ENCODE data around the gene SORCS1. TPM values are rescaled to one million over a fixed set of nuclear protein-coding genes. Genes with fewer than 3 reads are reported as not detected.

Gene SORCS1
- polyA plus RNA-seq, 3 donors = 0.09 TPM; not detected in 2

DNA sequence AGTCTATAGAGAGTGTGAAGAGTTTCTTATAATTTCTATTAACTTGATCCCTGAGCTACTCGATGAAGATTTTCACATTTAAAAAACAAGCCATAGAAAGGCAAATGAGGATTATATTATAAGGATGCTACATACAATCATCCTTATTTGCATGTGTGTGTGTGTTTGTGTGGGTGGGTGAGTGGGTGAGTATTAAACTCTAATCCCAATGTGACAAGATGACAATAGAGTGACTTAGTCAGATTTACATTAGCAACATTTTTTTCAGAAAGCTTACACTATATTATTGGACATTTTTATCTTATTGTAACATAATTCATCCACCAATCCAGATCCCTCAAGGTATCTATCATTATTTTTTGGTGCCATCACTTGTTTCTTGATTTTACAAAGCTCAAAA lies 331.7 kb downstream of the SORCS1 start:
- Histone ChIP-seq H3K27ac (ENCODE audit: low read depth in 1 of 2, low read length in 2 of 2) (no peak overlapping the region), H3K4me2 (replicated peaks; ENCODE audit: extremely low read depth, low read length, poor library complexity, severe bottlenecking) (no peak overlapping the region), H3K4me3 (replicated peaks in 1 of 3; ENCODE audit: low read depth in 2 of 3, low read length in 3 of 3) (no peak overlapping the region), H3K79me2 (ENCODE audit: insufficient read depth, low read length) (no peaks in the 10 kb centered on the region), H3K4me1 (ENCODE audit: control insufficient read depth in 1 of 2, insufficient read depth in 2 of 2, low read length in 2 of 2) (peaks cover 30 to 40% of the 10 kb centered on the region in 2 donors), H2AFZ (ENCODE audit: insufficient read depth, low read depth, low read length, poor library complexity, severe bottlenecking) (no peak overlapping the region), H3K27me3 (ENCODE audit: control insufficient read depth in 2 of 2, insufficient read depth in 2 of 2, low read length in 2 of 2) (no peaks in the 10 kb centered on the region), H3K36me3 (replicated peaks in 1 of 2; ENCODE audit: control insufficient read depth in 1 of 2, insufficient read depth in 2 of 2, low read length in 2 of 2) (no peaks in the 10 kb centered on the region), H3K9ac (ENCODE audit: insufficient read depth, low read length, poor library complexity, severe bottlenecking) (no peak overlapping the region), H4K20me1 (ENCODE audit: insufficient read depth, low read length) (no peaks in the 10 kb centered on the region), H3K9me3 (replicated peaks in 1 of 2; ENCODE audit: control insufficient read depth in 1 of 2, insufficient read depth in 1 of 2, low read length in 2 of 2) (no peaks in the 10 kb centered on the region)
- Mint-ChIP-seq H3K4me1 (peaks cover 40% of the 10 kb centered on the region), H3K36me3 (no peaks in the 10 kb centered on the region), H3K27ac (no peak overlapping the region), H3K27me3 (ENCODE audit: low read depth in 3 of 3) (no peaks in the 10 kb centered on the region), H3K9me3 (peaks cover 0 to 6% (median 0%) of the 10 kb centered on the region in 7 donors), H3K4me3 (no peak overlapping the region)
- intact Hi-C loops (cut with micrococcal nuclease) = no loop called here
- WGBS (ENCODE audit: insufficient coverage) = no CpG with 5 or more reads among the region's 1 CpG
- DNase-seq = no peak
- TF ChIP-seq, protein P1, sequence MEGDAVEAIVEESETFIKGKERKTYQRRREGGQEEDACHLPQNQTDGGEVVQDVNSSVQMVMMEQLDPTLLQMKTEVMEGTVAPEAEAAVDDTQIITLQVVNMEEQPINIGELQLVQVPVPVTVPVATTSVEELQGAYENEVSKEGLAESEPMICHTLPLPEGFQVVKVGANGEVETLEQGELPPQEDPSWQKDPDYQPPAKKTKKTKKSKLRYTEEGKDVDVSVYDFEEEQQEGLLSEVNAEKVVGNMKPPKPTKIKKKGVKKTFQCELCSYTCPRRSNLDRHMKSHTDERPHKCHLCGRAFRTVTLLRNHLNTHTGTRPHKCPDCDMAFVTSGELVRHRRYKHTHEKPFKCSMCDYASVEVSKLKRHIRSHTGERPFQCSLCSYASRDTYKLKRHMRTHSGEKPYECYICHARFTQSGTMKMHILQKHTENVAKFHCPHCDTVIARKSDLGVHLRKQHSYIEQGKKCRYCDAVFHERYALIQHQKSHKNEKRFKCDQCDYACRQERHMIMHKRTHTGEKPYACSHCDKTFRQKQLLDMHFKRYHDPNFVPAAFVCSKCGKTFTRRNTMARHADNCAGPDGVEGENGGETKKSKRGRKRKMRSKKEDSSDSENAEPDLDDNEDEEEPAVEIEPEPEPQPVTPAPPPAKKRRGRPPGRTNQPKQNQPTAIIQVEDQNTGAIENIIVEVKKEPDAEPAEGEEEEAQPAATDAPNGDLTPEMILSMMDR (IDR thresholded peaks at IDR 0.05) = no peak

DNA sequence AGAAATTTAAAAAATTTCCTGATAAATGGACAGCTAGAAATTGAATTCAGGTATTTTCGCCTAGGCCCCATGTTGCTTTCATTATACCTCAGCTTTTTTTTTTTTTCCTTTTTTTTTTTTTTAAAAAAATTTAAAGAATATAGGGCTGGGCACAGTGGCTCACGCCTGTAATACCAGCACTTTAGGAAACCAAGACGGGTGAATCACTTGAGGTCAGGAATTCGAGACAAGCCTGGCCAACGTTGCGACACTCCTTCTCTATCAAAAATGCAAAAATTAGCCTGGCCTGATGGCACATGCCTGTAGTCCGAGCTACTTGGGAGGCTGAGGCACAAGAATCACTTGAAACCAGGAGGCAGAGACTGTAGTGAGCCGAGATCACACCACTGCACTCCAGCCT lies 334.0 kb downstream of the SORCS1 start:
- DNase-seq = peak; percentile 18 to 60 (median 30)
- Histone ChIP-seq H4K20me1 (ENCODE audit: insufficient read depth, low read length) (no peaks in the 10 kb centered on the region), H2AFZ (ENCODE audit: insufficient read depth, low read depth, low read length, poor library complexity, severe bottlenecking) (no peak overlapping the region), H3K27ac (ENCODE audit: low read depth in 1 of 2, low read length in 2 of 2) (no peak overlapping the region), H3K79me2 (ENCODE audit: insufficient read depth, low read length) (no peaks in the 10 kb centered on the region), H3K27me3 (ENCODE audit: control insufficient read depth in 2 of 2, insufficient read depth in 2 of 2, low read length in 2 of 2) (no peaks in the 10 kb centered on the region), H3K9ac (ENCODE audit: insufficient read depth, low read length, poor library complexity, severe bottlenecking) (no peak overlapping the region), H3K36me3 (replicated peaks in 1 of 2; ENCODE audit: control insufficient read depth in 1 of 2, insufficient read depth in 2 of 2, low read length in 2 of 2) (no peaks in the 10 kb centered on the region), H3K4me1 (ENCODE audit: control insufficient read depth in 1 of 2, insufficient read depth in 2 of 2, low read length in 2 of 2) (peaks cover 14 to 23% of the 10 kb centered on the region in 2 donors), H3K4me3 (replicated peaks in 1 of 3; ENCODE audit: low read depth in 2 of 3, low read length in 3 of 3) (no peak overlapping the region), H3K4me2 (replicated peaks; ENCODE audit: extremely low read depth, low read length, poor library complexity, severe bottlenecking) (no peak overlapping the region), H3K9me3 (replicated peaks in 1 of 2; ENCODE audit: control insufficient read depth in 1 of 2, insufficient read depth in 1 of 2, low read length in 2 of 2) (no peaks in the 10 kb centered on the region)
- H3K9me3 Mint-ChIP-seq = no peaks in the 10 kb centered on the region
- H3K4me3 Mint-ChIP-seq = no peak overlapping the region
- TF ChIP-seq, protein P1 (IDR thresholded peaks at IDR 0.05) = no peak
- intact Hi-C loops (cut with micrococcal nuclease) = no loop called here
- H3K4me1 Mint-ChIP-seq = peaks cover 20% of the 10 kb centered on the region
- H3K27me3 Mint-ChIP-seq (ENCODE audit: low read depth in 3 of 3) = no peaks in the 10 kb centered on the region
- WGBS (ENCODE audit: insufficient coverage) = 21% methylated on average over 6 of the region's 8 CpGs
- H3K27ac Mint-ChIP-seq = peak overlapping the region in 2 of 7 donors; percentile 40 to 66
- no peaks in the 10 kb centered on the region for H3K36me3 Mint-ChIP-seq

Measured in CD14-positive monocyte (primary cell).